CMK (cell line): ENCODE measurements around the gene LRIG1.

Experiments
- DNase-seq: peaks from one replicate; pipeline ENCODE4 v3.0.0-alpha.2; 2010; ENCODE audit warnings: low read depth

The LRIG1 gene

DNA sequence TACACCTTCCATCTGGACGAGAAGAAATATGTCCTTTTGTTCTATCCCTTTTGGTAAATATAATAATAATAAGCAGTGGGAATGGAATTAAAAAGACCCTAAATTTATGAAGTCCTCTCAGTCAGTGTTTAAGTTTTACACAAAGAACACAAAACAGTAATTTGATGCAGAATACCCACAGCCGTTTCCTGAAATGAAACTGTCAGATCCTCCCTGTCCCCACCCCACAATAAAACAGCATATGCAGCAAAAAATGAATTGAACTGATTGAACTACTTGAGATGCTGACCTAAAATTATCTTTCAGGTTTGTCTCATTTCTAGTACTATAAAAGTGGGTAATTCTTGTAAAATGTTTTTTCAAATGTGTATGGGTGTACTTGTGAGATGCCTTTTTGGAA is 2.2 kb upstream of the LRIG1 start:
- DNase-seq = no peak

GRCh38 chr3:66502245-66502874 is 1.5 kb upstream of the LRIG1 start:
- no peak for DNase-seq

DNA sequence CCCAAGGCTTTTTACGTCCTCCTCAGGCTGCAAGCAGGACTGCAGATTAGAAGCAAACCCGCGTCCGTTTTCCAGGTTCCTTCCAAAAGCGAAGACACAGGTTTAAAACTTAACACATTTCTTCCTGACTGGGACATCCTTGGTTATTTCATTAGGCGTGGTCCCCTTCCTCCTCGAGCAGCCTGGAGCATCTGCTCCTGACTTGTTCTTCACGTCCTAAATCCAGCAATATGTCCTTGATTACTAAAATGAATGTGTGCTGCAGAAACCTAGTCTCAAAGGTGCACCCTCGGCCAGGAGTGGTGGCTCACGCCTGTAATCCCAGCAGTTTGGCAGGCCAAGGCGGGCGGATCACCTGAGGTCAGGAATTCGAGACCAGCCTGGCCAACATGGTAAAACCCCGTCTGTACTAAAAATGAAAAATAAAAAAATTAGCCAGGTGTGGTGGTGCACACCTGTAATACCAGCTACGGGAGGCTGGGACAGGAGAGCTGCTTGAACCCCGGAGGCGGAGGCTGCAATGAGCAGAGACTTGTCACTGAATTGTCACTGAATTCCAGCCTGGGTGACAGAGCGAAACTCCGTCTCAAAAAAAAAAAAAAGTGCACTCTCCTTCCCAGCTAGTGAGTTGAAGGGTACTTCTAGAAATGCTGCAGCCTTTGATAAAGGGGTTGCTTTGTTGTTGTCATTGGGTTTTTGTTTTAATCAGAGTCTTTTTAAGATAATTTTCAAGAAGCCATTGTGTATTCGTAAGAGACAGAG is 842 bp upstream of the LRIG1 start:
- no peak for DNase-seq

- no peak for DNase-seq
These were observed 794 bp downstream of the LRIG1 start for GRCh38 chr3:66499881-66500575.

GRCh38 chr3:66498687-66499621 is 1.9 kb downstream of the LRIG1 start:
- no peak for DNase-seq

- DNase-seq = no peak
These were observed 2.7 kb downstream of the LRIG1 start for GRCh38 chr3:66497985-66498671.

- no peak for DNase-seq
These were observed 3.4 kb downstream of the LRIG1 start for GRCh38 chr3:66497288-66497984.

GRCh38 chr3:66496746-66497145 is 4.1 kb downstream of the LRIG1 start:
- no peak for DNase-seq

DNA sequence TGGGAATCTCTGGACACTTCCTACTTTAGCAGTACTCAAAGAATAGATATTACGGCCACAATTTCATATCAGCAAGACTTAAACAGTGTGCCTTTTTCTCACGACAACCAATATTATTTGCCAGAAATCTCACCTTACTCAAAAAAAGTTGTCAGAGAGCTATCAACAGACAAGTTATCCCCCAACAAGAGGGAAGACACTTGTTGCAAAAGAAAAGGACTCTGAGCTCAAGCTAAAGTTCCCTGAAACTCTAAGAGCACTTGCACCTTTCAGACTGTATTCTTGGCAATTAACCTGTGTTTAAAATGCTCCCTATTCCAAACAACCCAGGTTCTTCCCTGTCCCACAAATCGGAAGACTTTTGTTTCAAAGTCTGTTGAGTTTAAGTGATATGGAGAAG is 4.5 kb downstream of the LRIG1 start:
- no peak for DNase-seq

GRCh38 chr3:66495668-66496045 is 5.2 kb downstream of the LRIG1 start:
- no peak for DNase-seq

GRCh38 chr3:66494959-66495667 is 5.7 kb downstream of the LRIG1 start:
- no peak for DNase-seq

DNA sequence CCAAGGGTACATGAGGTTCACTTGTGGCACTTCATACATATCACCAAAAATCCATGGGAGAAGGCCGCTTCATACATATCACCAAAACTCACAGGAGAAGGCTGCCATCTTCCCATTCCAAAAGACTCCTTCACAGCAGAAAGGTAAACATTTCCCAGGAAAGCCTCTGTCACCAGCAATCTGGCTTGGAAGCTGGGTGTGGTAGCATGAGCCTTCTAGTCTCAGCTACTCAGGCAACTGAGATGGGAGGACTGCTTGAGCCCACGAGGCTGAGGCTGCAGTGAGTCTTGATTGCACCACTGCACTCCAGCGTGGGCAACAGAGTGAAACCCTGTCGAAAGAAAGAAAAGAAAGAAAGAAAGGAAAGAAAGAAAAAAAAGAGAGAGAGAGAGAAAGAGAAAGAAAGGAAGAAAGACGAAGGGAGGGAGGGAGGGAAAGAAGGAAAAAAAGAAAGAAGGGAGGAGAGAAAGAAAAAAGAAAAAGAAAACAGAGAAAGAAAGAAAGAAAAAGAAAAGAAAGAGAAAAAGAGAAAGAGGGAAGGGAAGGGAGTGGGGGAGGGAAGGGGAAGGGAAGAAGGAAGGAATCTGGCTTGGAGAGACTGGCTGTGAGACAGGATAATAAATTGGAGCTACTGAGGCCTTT is 7.2 kb downstream of the LRIG1 start:
- DNase-seq = no peak

DNA sequence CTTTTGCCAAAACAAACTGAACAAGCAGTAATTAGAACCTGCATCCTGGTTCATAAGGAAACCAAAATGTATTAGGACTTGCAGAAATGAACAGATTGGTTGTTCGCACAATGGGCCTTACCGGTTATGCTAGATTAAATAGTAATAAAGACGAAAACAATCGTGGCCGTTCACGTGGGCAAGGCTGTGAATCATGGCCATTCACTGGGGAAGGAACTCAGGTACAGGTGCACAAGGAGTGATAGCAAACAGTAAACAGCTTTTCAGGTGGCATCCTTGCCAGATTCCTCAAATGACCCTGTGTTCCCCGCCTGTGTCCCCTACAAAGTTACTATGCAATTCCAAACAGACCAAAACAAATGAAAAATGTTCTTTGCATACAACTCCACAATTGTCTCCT is 8.2 kb downstream of the LRIG1 start:
- DNase-seq = no peak

GRCh38 chr3:66492071-66492470 is 8.8 kb downstream of the LRIG1 start:
- DNase-seq = no peak

- DNase-seq = no peak
These were observed 9.8 kb downstream of the LRIG1 start for GRCh38 chr3:66490984-66491383.

DNA sequence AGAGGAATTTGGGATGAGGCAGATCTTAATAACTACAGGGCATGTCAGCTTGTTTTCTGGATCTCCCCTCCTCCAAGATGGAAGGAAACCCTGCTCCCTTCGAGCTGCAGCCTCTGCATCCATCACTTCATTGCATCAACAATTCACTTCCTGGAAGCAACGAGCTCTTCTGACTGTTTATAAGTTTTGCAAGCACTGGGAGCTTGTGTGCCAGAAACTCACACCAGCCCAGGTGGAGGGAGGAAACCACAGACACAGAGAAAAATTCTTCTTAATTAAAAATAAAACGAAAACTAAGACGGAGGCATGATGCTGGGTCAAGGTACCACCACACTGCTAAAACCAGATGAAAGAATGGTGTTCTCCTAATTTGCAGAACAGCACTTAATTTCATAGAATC is 10.6 kb downstream of the LRIG1 start:
- no peak for DNase-seq

GRCh38 chr3:66489581-66489980 is 11.2 kb downstream of the LRIG1 start:
- no peak for DNase-seq

- DNase-seq = no peak
These were observed 11.7 kb downstream of the LRIG1 start for GRCh38 chr3:66489115-66489514.

DNA sequence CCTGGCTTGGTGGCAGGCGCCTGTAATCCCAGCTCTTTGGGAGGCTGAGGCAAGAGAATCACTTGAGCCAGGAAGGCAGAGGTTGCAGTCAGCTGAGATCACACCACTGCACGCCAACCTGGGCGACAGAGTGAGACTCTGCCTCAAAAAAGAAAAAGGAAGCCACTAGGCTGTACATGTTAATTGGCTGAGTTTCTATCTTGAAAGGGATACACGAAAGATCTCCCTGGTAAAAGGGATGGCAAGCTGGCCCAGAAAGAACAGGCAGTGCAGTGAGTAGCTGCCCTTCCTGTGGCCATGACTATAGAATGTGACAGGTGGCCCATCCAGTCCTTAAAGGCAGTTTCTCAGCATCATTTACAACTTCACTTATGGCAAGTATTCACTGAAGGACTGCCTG is 12.3 kb downstream of the LRIG1 start:
- no peak for DNase-seq

GRCh38 chr3:66487465-66487864 is 13.4 kb downstream of the LRIG1 start:
- no peak for DNase-seq
